RPMI8226 (cell line): ENCODE data around the gene ADAMTSL4.
A peak's percentile ranks its signal among the peaks of the same experiment; 100 is the strongest.

Experiments used
- DNase-seq: peaks from one replicate; pipeline ENCODE4 v3.0.0-alpha.2; 2015

ADAMTSL4 gene

GRCh38 chr1:150548632-150549495 lies at the start of gene ADAMTSL4:
TSS of gene ADAMTSL4 (plus strand) at chr1:150549408. CDS start at chr1:150552289, 2,881 bp downstream.
- DNase-seq = peak; percentile 78

- no peak for DNase-seq
These were observed 43.8 kb upstream of the ADAMTSL4 start for GRCh38 chr1:150505431-150505830.

- no peak for DNase-seq
These were observed 41.0 kb upstream of the ADAMTSL4 start, which contains the start of gene ECM1 for GRCh38 chr1:150507912-150508864. TSS of gene ECM1 (plus strand) at chr1:150508109. CDS start at chr1:150508210, 101 bp downstream.

GRCh38 chr1:150508982-150509381 lies 40.2 kb upstream of the ADAMTSL4 start:
- no peak for DNase-seq

- DNase-seq = no peak
These were observed 37.7 kb upstream of the ADAMTSL4 start for GRCh38 chr1:150511551-150511950.

GRCh38 chr1:150511985-150512660 lies 37.1 kb upstream of the ADAMTSL4 start:
- DNase-seq = no peak

- DNase-seq = no peak
These were observed 36.4 kb upstream of the ADAMTSL4 start for GRCh38 chr1:150512846-150513245.

GRCh38 chr1:150513351-150513791 lies 35.8 kb upstream of the ADAMTSL4 start:
- DNase-seq = no peak

GRCh38 chr1:150514260-150514659 lies 34.9 kb upstream of the ADAMTSL4 start:
- DNase-seq = no peak

- no peak for DNase-seq
These were observed 34.3 kb upstream of the ADAMTSL4 start for GRCh38 chr1:150514913-150515327.

GRCh38 chr1:150515328-150516049 lies 33.7 kb upstream of the ADAMTSL4 start, which contains the start of gene FALEC:
TSS of gene FALEC (plus strand) at chr1:150515752.
- peak; percentile 99 for DNase-seq

- peak; percentile 21 for DNase-seq
These were observed 33.1 kb upstream of the ADAMTSL4 start for GRCh38 chr1:150516050-150516591.

GRCh38 chr1:150516616-150517015 lies 32.6 kb upstream of the ADAMTSL4 start:
- no peak for DNase-seq

GRCh38 chr1:150521196-150521968 lies 27.8 kb upstream of the ADAMTSL4 start:
- no peak for DNase-seq

GRCh38 chr1:150525348-150525747 lies 23.9 kb upstream of the ADAMTSL4 start:
- no peak for DNase-seq

GRCh38 chr1:150528196-150528595 lies 21.0 kb upstream of the ADAMTSL4 start:
- no peak for DNase-seq

- DNase-seq = no peak
These were observed 20.2 kb upstream of the ADAMTSL4 start for GRCh38 chr1:150529017-150529416.

- DNase-seq = no peak
These were observed 18.6 kb upstream of the ADAMTSL4 start for GRCh38 chr1:150530491-150531159.

- no peak for DNase-seq
These were observed 16.3 kb upstream of the ADAMTSL4 start for GRCh38 chr1:150532860-150533259.

- DNase-seq = no peak
These were observed 15.2 kb upstream of the ADAMTSL4 start for GRCh38 chr1:150534002-150534401.
